T-helper 17 cell (primary cell): ENCODE measurements around the gene JPH2. TPM values are rescaled to one million over a fixed set of nuclear protein-coding genes. Genes with fewer than 3 reads are reported as not detected.
A peak's percentile ranks its signal among the peaks of the same experiment; 100 is the strongest.

Source experiments
- ATAC-seq: fragments of 150-1000 bp; cut with Tn5 transposase; 2 replicates; pipeline ENCODE4 v1.10.0; 2021; ENCODE audit warnings: mild to moderate bottlenecking, moderate library complexity
- DNase-seq, 3 donors: peaks; one replicate each; pipeline versions ENCODE4 v3.0.0 to v3.0.0-alpha.2; 2020 to 2021
- H3K9me3 ChIP-seq: one replicate; pipeline ENCODE4 v1.7.0; 2013; ENCODE audit warnings: low read length, mild to moderate bottlenecking; ENCODE audit not compliant: control insufficient read depth, poor library complexity, severe bottlenecking
- H3K27ac Mint-ChIP-seq: one replicate; pipeline ENCODE4 v1.8.0; 2022; ENCODE audit warnings: mild to moderate bottlenecking, moderate library complexity, mixed read lengths
- H3K27me3 Mint-ChIP-seq: one replicate; pipeline ENCODE4 v1.8.0; 2022; ENCODE audit warnings: mixed read lengths
- H3K36me3 Mint-ChIP-seq: one replicate; pipeline ENCODE4 v1.8.0; 2022; ENCODE audit warnings: low read depth, mixed read lengths
- H3K4me1 Mint-ChIP-seq: one replicate; pipeline ENCODE4 v1.8.0; 2022; ENCODE audit warnings: mild to moderate bottlenecking, mixed read lengths
- H3K4me3 Mint-ChIP-seq: one replicate; pipeline ENCODE4 v1.8.0; 2022; ENCODE audit warnings: mild to moderate bottlenecking, moderate library complexity, mixed read lengths
- total RNA-seq, 4 donors: library from RNA in 2 of 4; stranded (reverse) in 2 of 4; gene quantifications; one replicate each; pipeline ENCODE4 v1.2.3 and lab custom pipeline; 2022 to 2026

The JPH2 gene
- total RNA-seq, 2 donors from 2014 or later: not detected

- ATAC-seq: no peak
- DNase-seq: no peak
- H3K4me3 Mint-ChIP-seq: no peak overlapping the region
- peaks cover 29% of the 10 kb centered on the region for H3K4me1 Mint-ChIP-seq
- H3K9me3 ChIP-seq: no peaks in the 10 kb centered on the region
- peaks cover 12% of the 10 kb centered on the region for H3K27me3 Mint-ChIP-seq
- H3K36me3 Mint-ChIP-seq: no peaks in the 10 kb centered on the region
- H3K27ac Mint-ChIP-seq: no peak overlapping the region
Measured at GRCh38 chr20:44073675-44074071, 113.3 kb downstream of the JPH2 start.

GRCh38 chr20:44073011-44073674 lies 113.8 kb downstream of the JPH2 start:
- Mint-ChIP-seq H3K4me3 (no peak overlapping the region), H3K27ac (peak overlapping the region; percentile 94)

GRCh38 chr20:44072384-44072783 lies 114.6 kb downstream of the JPH2 start:
- Mint-ChIP-seq H3K36me3 (no peaks in the 10 kb centered on the region), H3K4me1 (peaks cover 29% of the 10 kb centered on the region), H3K27ac (peak overlapping the region; percentile 94), H3K27me3 (peaks cover 12% of the 10 kb centered on the region), H3K4me3 (peak overlapping the region; percentile 44)
- H3K9me3 ChIP-seq: no peaks in the 10 kb centered on the region
- no peak for ATAC-seq
- DNase-seq: no peak

More at GRCh38 chr20:44073011-44073674, 113.8 kb downstream of the JPH2 start:
- DNase-seq (no peak), ATAC-seq (no peak)
- H3K27me3 Mint-ChIP-seq: peaks cover 12% of the 10 kb centered on the region
- H3K36me3 Mint-ChIP-seq: no peaks in the 10 kb centered on the region
- no peaks in the 10 kb centered on the region for H3K9me3 ChIP-seq
- peaks cover 29% of the 10 kb centered on the region for H3K4me1 Mint-ChIP-seq

- peak overlapping the region; percentile 44 for H3K4me3 Mint-ChIP-seq
- H3K9me3 ChIP-seq: no peaks in the 10 kb centered on the region
- no peak for ATAC-seq
- no peak for DNase-seq
- no peaks in the 10 kb centered on the region for H3K36me3 Mint-ChIP-seq
- peaks cover 12% of the 10 kb centered on the region for H3K27me3 Mint-ChIP-seq
- peaks cover 31% of the 10 kb centered on the region for H3K4me1 Mint-ChIP-seq
- peak overlapping the region; percentile 94 for H3K27ac Mint-ChIP-seq
Measured at GRCh38 chr20:44071526-44072111, 115.4 kb downstream of the JPH2 start.

GRCh38 chr20:44071057-44071456 lies 115.9 kb downstream of the JPH2 start:
- Mint-ChIP-seq H3K27ac (peak overlapping the region; percentile 94), H3K4me1 (peaks cover 31% of the 10 kb centered on the region), H3K27me3 (peaks cover 12% of the 10 kb centered on the region), H3K36me3 (no peaks in the 10 kb centered on the region), H3K4me3 (no peak overlapping the region)
- ATAC-seq (no peak), DNase-seq (no peak)
- H3K9me3 ChIP-seq: no peaks in the 10 kb centered on the region

- peak; percentile 75 for ATAC-seq
- Mint-ChIP-seq H3K27me3 (peaks cover 12% of the 10 kb centered on the region), H3K4me3 (peak overlapping the region; percentile 90), H3K27ac (peak overlapping the region; percentile 94), H3K4me1 (peaks cover 30% of the 10 kb centered on the region), H3K36me3 (no peaks in the 10 kb centered on the region)
- peak in 2 of 3 donors; percentile 29 to 37 for DNase-seq
- no peaks in the 10 kb centered on the region for H3K9me3 ChIP-seq
Measured at GRCh38 chr20:44070139-44070900, 116.7 kb downstream of the JPH2 start.

- peak overlapping the region; percentile 90 for H3K4me3 Mint-ChIP-seq
- H3K27me3 Mint-ChIP-seq: peaks cover 12% of the 10 kb centered on the region
- ATAC-seq: peak; percentile 62
- no peaks in the 10 kb centered on the region for H3K36me3 Mint-ChIP-seq
- peak in 2 of 3 donors; percentile 46 for DNase-seq
- peak overlapping the region; percentile 94 for H3K27ac Mint-ChIP-seq
- H3K9me3 ChIP-seq: no peaks in the 10 kb centered on the region
- H3K4me1 Mint-ChIP-seq: peaks cover 26% of the 10 kb centered on the region
Measured at GRCh38 chr20:44069203-44070011, 117.6 kb downstream of the JPH2 start.

GRCh38 chr20:44068316-44069201 lies 118.4 kb downstream of the JPH2 start:
- ATAC-seq: no peak
- DNase-seq: no peak
- H3K36me3 Mint-ChIP-seq: no peaks in the 10 kb centered on the region
- peak overlapping the region; percentile 94 for H3K27ac Mint-ChIP-seq
- peaks cover 26% of the 10 kb centered on the region for H3K4me1 Mint-ChIP-seq
- peak overlapping the region; percentile 90 for H3K4me3 Mint-ChIP-seq
- no peaks in the 10 kb centered on the region for H3K9me3 ChIP-seq
- peaks cover 12% of the 10 kb centered on the region for H3K27me3 Mint-ChIP-seq

- no peak for ATAC-seq
- H3K27me3 Mint-ChIP-seq: peaks cover 12% of the 10 kb centered on the region
- no peaks in the 10 kb centered on the region for H3K36me3 Mint-ChIP-seq
- H3K4me1 Mint-ChIP-seq: peaks cover 26% of the 10 kb centered on the region
- H3K27ac Mint-ChIP-seq: peak overlapping the region; percentile 70
- no peak for DNase-seq
- H3K4me3 Mint-ChIP-seq: peak overlapping the region; percentile 90
- no peaks in the 10 kb centered on the region for H3K9me3 ChIP-seq
Measured at GRCh38 chr20:44067650-44068081, 119.3 kb downstream of the JPH2 start.

- no peak for DNase-seq
- H3K4me1 Mint-ChIP-seq: peaks cover 25% of the 10 kb centered on the region
- no peaks in the 10 kb centered on the region for H3K9me3 ChIP-seq
- peaks cover 8% of the 10 kb centered on the region for H3K27me3 Mint-ChIP-seq
- H3K36me3 Mint-ChIP-seq: no peaks in the 10 kb centered on the region
- peak overlapping the region; percentile 31 for H3K4me3 Mint-ChIP-seq
- peak overlapping the region; percentile 70 for H3K27ac Mint-ChIP-seq
- ATAC-seq: no peak
Measured at GRCh38 chr20:44066645-44067606, 120.1 kb downstream of the JPH2 start.
